Skin epidermis (tissue), 12 donors: ENCODE measurements around the gene CCDC74B.
"Not testable (repeated sequence)": the region's sequence is repeated elsewhere in the genome, so short reads cannot be mapped to it uniquely, and the experiment has no call there.

ENCODE experiments used
- H3K27ac ChIP-seq, 21 experiments: fragments of 200-600 bp; sonication (generic) in 11 of 21; one replicate each; pipeline ENCODE4 v1.5.0; 2020; ENCODE audit warnings: mild to moderate bottlenecking in 3 of 21, inconsistent platforms in 2 of 21, moderate library complexity in 2 of 21
- H3K4me3 ChIP-seq, 7 experiments: fragments of 200-600 bp; sonication (generic) in 2 of 7; one replicate each; pipeline ENCODE4 v1.5.0; 2020; ENCODE audit warnings: inconsistent platforms in 2 of 7, mild to moderate bottlenecking in 2 of 7, moderate library complexity in 1 of 7

The CCDC74B gene

DNA sequence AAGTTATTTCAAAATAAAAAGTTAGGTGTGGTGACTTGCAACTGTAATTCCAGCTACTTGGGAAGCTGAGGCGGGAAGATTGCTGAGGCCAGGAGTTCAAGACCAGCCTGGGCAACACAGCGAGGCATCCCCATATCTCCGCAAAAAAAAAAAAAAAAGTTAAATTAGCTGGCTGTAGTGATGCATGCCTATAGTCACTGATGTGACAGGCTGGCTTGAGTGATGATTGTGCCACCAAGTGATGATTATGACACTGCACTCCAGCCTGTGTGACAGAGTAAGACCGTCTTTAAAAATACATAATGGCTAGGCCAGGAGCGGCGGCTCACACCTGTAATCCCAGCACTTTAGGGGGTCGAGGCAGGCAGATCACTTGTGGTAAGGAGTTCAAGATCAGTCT is 25.0 kb upstream of the CCDC74B start:
- H3K4me3 ChIP-seq, result no peak overlapping the region
- no peak overlapping the region for H3K27ac ChIP-seq

DNA sequence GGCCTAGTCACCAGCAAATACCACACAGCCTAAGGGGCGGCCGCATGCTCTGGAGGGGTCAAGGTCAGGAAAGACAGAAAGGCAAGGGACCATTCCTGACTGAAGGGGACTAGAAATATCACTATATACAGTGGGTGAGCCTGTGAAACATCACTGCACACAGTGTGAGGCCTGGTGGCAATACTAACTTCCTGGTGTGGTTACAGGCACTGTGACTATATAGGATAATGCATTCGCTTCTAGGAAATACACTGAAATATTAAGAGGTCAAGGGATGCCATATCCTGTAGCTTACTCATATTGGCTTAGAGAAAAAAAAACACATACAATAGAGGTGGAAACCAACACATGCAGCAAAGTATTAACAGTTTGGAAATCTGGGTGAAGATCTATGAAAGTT is 24.3 kb upstream of the CCDC74B start:
- not testable (repeated sequence) for H3K4me3 ChIP-seq, H3K27ac ChIP-seq

DNA sequence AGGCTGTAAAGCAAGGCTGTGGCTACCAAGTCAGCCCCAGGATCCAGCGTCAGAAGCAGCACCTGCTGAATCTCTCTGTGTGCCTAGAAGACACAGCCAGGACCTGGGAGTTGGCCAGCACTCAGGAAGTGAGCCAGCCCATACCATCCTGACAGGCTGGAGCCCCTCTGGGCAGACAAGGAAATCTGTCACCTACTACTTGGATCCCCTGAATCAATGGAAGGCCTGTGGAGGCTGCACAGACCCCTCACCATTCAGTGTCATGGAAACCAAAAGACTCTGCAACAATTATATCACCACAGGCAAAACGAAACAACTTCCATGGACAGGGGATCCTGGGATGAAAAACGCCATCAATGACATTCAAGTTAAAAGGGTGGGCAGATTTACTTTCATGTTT is 21.7 kb upstream of the CCDC74B start:
- not testable (repeated sequence) for H3K27ac ChIP-seq, H3K4me3 ChIP-seq

DNA sequence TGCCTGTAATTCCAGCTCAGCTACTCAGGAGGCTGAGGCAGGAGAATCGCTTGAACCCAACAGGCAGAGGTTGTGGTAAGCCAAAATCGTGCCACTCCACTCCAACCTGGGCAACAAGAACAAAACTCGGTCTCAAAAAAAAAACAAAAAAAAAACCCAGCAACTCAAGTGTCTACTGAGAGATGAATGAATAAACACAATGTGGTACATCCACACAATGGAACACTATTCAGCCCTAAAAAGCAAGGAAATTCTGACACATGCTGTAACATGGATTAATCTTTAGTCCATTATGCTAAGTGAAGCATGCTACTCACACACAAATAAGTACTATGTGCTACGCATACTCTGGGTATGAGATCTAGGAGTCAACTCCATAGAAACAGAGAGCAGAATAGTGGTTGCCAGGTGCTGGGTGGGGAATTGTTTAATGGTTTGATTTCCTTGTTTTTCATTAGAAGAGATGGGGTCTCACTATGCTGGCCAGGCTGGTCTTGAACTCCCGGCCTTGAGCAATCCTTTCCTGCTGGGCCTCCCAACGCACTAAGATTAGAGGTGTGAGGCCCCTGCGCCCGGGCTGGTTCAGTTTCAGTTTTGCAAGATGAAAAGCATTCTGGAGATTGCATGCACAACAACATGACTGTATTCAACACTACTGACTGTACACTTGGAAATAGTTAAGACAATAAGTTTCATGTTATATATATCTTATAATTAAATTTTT is 20.5 kb upstream of the CCDC74B start:
- H3K4me3 ChIP-seq, result no peak overlapping the region
- no peak overlapping the region for H3K27ac ChIP-seq

DNA sequence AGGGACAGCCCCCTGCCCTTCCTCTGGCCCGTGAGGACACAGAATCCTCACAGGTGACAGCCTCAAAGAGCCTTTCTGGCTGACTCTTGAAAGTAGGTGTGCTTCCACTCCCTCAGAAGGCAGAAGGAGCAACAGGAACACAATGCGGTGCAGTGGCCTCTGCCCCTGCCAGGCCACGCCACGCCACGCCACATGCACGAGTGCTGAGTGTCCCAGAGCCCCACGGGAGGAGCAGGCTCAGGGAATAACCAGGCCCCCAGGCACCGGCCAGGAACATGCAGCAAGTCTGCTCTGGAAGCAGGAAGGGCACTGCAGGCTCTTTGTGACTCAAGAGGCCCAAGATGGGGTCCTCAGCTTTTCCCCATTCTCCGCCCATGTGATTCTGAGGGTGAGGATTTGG is 18.1 kb upstream of the CCDC74B start:
- H3K27ac ChIP-seq, result no peak overlapping the region
- no peak overlapping the region for H3K4me3 ChIP-seq

DNA sequence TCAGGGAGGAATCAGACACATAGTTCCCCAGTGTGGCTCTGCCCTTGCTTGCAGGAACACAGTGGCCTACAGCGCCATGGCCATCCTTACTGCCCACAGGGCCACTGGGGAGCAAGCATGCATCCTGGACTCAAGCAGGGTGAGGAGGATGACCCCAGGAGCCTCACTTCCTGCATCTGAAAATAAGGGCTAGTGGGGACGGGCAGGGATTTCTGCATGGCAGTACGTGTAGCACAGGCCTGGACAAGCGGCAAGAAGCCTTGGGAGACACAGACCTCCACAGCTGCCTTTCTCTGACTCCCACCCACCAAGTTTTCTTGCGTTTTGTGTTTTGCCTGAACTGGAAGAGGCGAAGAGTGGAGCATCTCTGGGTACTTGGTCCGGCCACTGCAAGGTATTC is 17.6 kb upstream of the CCDC74B start:
- not testable (repeated sequence) for H3K27ac ChIP-seq, H3K4me3 ChIP-seq

DNA sequence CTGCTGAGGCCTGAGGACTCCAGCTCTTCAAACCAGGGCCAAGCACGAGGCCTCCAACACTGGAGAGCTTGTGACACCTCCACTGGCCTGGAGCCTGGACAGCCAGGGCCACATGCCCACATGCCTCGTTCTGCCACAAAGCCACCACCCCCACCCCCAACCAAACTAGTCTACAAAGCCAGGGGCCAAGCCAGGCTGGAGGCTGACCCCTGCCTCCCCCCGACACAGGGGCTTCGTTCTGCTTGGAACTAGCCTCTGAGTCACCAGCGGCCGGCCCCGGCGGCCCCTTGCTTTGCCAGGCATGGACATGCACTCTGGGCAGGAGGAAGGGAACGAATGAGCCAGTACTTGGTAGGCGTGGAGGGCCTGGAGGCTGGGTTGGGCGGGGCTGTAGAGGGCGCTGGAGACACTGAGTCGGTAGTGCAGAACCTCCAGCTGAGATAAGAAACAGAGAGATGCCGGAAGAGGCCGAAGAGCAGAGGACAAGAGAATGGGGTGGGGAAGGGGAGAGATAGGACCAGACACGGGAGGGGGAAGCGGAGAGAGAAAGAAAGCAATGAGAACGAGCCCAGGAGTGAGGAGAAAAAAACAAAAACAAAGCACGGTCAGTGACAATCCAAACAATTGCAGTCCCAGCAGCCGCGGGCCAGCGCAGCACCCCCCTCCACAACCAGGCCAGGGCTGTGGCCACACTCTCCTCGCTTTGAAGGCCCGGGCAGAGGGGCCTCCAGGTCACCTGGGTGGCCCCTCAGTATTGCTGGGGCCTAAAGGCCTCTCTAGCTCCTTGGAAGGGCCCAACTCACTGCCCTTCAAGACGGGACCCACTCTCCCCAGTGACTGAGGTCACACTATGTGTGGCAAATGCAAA is 16.2 kb upstream of the CCDC74B start:
- H3K4me3 ChIP-seq, H3K27ac ChIP-seq: not testable (repeated sequence)

DNA sequence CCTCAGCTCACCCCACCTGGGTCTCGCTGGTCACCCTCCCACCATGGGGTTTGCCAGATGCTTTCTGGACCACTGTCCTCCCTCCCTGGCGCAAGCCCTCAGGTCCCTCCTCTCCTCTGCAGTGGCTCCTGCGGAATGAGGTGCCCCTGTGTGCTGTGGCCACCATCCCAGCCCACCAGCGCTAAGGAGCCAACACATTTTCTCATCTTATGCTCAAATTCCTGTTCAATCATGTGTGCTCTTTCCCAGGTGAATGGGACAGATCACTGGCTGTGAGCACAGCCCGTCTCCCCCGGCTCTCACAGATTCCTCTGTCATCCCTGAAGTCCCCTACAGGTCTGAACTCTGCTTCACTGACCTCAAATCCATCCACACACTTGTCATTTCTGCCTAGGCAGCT is 15.2 kb upstream of the CCDC74B start:
- no peak overlapping the region for H3K27ac ChIP-seq
- no peak overlapping the region for H3K4me3 ChIP-seq

DNA sequence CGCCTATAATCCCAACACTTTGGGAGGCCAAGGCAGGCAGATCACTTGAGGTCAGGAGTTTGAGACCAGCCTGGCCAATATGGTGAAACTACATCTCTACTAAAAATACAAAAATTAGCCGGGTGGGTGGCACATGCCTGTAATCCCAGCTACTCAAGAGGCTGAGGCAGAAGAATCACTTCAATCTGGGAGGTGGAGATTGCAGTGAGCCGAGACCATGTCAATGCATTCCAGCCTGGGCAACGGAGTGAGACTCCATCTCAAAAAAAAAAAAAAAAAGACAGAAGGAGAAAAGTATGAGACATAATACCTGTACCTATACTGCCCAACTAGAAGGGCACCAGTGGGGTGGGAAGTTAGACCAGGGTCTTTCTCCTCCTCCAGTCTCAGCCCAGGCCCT is 14.5 kb upstream of the CCDC74B start:
- H3K27ac ChIP-seq, H3K4me3 ChIP-seq: not testable (repeated sequence)

DNA sequence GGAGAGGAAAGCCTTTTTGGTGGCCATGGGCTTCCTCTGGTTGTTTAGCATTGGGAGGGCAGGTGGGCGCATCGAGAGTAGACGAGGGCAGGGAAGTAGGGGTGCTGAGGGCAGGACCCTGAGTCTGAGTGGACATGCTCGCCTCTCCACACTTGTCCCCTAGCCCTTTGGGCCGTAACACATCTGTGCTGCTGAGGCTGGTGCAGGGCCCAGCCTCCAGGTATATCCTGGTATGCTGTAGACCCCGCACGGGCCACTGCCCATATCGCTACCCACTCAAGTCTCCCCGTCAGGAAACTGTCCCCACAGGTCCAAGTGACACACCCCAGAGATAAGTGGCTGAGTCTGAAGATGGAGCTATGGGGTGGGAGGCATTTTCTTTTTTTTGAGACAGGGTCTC is 13.7 kb upstream of the CCDC74B start:
- Histone ChIP-seq H3K27ac (no peak overlapping the region), H3K4me3 (no peak overlapping the region)

DNA sequence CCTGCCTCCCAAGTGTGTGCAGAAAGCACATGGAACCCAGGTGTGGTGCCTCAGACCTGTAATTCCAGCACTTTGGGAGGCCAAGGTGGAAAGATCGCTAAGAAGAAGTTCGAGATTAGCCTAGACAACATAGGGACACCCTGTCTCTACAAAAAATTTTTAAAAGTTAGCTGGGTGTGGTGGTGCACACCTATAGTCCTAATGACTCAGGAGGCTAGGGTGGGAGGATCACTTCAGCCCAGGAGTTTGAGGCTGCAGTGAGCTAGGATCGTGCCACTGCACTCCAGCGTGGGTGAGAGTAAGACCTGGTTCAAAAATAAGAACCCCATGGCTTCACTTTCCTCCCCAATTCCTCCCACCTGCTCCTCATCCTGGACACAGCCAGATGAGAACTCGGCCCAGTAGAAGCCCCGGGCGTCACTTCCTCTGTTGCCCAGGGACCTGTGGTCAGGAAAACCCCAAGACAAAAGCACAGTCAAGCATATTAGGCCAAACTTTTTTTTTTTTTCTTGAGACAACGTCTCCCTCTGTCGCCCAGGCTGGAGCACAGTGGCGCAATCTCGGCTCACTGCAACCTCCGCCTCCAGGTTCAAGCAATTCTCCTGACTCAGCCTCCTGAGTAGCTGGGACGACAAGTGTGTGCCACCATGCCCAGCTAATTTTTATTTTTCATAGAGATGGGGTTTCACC is 13.1 kb upstream of the CCDC74B start:
- H3K27ac ChIP-seq, H3K4me3 ChIP-seq: not testable (repeated sequence)

DNA sequence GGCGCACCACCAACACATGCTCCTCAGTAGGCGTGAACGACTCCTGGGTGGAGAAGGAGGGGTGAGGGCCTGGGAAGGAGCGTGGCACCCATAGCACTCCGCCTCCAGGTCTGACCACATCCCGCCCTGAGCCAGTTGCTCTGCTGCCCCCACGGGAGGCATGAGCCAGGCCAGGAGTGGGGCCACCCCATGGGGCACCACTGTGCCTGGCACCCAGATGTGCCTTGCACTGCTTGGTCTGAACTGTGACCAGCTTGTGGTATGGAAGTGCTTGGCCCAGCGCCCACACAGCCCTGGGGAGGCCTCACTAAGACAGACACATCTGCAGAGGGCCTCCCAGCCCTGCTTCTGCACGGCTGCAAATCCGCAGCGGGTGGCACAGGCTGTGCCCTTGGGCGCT is 12.4 kb upstream of the CCDC74B start:
- H3K27ac ChIP-seq, H3K4me3 ChIP-seq: not testable (repeated sequence)

DNA sequence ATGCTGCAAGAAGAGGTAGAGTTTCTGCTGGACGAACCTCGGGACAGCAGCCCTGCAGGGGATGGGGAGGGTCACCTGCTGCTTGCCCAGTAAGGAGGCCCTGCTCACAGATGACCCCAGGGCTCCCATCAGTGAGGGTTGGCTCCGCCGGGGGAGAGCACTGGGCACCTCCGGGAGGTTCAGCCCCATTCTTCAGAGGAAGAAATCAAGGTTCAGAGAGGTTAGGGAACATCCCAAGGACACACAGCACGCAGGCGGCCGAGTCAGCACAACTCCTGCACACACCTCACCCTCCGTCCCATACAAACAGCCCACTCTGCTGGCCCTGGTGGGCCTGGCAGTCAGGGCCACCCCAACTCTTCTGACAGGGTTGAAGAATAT is 11.7 kb upstream of the CCDC74B start:
- H3K4me3 ChIP-seq, result no peak overlapping the region
- no peak overlapping the region for H3K27ac ChIP-seq

DNA sequence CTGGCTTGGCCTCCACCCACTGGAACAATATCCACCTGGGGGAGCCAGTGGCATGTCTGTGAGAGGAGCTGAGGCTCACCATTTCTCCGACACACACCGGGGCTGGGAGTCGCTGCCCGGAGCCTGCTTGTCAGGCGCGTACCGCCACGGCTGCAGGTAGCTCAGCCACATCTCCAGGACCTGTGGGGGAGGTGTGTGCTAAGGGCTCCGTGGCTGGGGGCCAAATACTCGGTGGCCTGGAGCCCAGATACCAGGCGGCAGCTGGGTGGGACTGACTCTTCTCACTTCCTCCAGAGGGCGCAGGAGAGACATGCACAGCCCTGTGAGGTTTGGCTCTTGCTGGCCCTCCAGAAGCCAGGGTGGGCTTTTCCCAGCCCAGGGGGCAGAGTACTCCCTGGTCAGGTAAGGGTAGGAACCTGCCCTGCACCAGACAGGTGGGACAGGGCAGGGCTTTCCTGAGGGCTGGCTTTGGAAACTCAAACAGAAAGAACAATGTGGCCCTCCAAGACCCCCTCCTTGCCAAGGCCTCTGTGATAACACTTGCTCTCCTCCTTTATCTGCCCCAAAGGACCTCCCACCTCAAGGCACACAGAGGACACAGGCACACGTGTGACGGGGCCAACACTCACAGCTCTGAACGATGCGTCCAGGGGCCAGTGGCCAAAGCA is 11.2 kb upstream of the CCDC74B start:
- not testable (repeated sequence) for H3K4me3 ChIP-seq, H3K27ac ChIP-seq

DNA sequence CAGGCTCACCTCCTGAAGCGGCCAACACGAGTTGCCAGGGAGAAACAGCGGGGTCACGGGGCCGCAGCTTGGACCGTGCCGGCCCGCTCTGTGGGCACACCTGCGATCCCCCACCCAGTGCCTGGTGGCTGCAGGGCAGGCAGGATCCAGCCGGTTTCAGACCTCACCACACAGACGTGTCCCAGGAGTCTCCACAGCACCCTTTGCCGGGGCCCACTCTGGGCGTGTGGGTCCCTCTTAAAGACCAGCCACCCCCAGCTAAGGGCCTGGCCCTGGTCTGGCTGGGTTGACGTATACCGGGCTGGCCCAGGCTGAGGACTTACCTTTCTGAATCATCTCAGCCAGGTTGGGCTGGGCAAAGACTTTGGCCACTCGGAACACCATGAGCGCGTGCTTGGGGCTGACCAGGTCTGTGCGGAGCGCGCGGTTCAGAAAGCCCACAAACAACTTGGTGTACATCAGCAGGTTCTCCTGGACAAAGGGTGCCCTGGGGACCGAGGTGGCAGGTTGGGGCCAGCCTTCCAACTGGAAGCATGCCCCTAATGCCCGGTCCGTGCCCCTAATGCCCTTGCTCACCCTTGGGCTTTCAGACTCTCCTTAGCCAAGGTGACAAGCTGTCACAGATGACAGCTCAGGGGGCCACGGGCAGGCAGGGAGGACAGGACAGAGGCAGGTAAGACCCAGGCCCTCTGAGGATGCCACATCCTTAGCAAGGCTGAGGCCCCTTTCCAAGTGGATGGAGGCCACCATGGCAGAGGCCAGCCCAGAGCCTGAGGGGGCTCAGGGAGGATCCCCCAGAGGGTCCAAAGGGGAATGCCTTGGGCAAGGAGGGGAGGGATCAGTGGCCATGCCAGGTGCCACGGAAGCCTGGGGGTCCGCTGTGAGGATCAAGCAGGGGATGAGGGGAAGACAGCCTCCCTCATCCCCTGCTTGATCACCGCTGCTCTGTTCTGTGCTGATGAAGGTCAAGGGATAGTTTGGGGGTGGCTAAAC is 10.2 kb upstream of the CCDC74B start:
- no peak overlapping the region for H3K27ac ChIP-seq
- no peak overlapping the region for H3K4me3 ChIP-seq

DNA sequence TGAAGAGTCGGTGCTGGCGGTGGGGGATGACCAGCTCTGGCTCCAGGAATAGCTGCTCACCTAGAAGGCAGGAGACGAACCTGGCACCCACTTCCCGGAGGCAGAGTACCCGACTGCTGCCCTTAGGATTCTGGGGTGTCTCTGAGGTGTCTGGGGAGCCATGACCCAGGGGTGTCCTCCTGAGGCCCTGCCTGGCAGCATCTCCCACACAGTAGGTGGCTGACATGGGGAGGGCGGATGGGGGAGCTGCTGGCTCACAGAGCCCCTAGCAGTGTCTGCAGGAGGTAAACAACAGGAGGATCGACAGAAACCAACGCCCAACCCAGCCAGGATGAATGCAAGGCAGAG is 9.5 kb upstream of the CCDC74B start:
- not testable (repeated sequence) for H3K4me3 ChIP-seq

DNA sequence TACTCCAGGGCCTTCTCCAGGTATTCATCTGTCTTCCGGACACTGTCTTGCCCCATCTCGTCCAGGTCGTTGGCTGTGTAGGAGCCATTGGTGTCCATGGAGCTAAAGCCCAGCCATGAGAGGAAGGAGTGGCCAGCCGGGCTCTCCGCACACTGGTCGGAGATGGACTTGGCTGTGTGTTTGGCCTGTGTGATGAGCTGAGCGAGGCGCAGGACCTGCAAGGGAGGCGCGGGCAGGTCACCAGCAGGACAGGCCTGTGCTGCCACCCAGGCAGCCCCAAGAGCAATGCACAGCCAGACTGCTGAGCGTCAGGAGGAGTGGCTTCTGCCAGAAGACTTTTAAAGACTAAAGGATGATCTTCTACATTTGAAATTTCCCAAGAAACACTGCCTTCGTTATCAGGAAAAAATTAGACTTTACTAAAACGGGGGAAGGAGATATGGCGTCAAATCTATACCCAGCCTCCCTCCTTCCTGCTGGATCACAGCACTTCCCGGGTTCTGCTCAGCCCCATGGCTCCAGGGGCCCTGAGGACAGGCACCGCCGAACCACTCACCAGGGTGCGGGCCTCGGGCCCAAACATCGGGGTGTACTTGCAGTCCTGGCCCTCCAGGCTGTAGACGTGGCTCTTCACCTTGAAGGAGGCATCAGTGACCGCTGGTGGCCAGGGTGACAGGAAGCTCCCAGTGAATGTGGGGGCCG is 9.0 kb upstream of the CCDC74B start:
- not testable (repeated sequence) for H3K27ac ChIP-seq, H3K4me3 ChIP-seq

More for the DNA sequence above, 9.5 kb upstream of the CCDC74B start:
- H3K27ac ChIP-seq, result not testable (repeated sequence)

DNA sequence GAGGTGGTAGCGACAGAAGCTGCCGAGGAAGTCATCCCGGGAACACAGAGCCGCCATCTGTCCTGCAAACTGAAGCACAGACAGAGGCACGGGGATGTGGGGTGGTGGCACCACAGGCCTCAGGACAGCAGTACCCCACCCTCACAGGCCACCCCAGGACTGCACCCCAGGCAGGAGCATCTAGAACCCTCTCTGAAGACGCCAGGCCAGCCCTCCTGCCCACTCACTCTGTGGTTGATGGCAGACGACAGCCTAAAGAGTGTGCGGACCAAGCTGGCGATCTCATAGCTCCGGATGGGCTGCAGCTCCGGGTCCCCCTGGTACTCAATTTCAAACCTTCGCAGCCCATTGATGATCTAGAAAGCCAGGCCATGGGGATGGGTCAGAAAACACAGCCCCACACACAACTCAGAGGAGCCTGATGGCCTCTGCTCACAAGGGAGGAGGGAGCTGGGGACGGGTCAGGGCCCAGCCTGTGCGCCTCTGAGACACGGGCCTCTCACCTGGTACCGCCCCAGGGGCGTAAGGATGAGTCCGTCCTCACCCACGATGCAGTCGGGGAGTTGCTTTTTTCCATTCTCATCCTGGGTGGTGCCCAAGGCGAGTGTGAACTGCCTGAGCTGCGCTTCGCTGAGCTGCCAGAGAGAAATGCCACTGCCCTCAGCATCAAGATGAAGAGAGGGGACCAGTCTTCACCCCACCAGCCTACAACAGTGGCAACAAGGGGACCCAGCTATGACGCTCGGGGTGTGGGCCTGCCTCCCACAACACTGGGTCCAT is 8.1 kb upstream of the CCDC74B start:
- no peak overlapping the region for H3K4me3 ChIP-seq
- no peak overlapping the region for H3K27ac ChIP-seq
